ENCODE data around the gene VSTM1.

Gene VSTM1

GRCh38 chr19:54035215-54036178 is 28.2 kb downstream of the VSTM1 start:
- no peak overlapping the region for H3K27ac ChIP-seq (ENCODE audit: low read depth, low read length)
- H3K4me1 ChIP-seq (ENCODE audit: control insufficient read depth in 1 of 2, insufficient read depth in 2 of 2, low read length in 2 of 2): no peaks in the 10 kb centered on the region
- no peak overlapping the region for H3K9ac ChIP-seq (ENCODE audit: low read depth in 1 of 2, low read length in 2 of 2)
- H3K9me3 ChIP-seq (ENCODE audit: control insufficient read depth in 1 of 2, low read length in 2 of 2): no peaks in the 10 kb centered on the region
- no peaks in the 10 kb centered on the region for H3K27me3 ChIP-seq (ENCODE audit: control insufficient read depth in 1 of 2, insufficient read depth in 2 of 2, low read length in 2 of 2)
- H3K36me3 ChIP-seq (ENCODE audit: control insufficient read depth in 1 of 2, insufficient read depth in 2 of 2, low read length in 2 of 2): no peaks in the 10 kb centered on the region
- H3K4me3 ChIP-seq (ENCODE audit: low read depth in 1 of 2, low read length in 2 of 2): no peak overlapping the region

GRCh38 chr19:54030895-54031586 is 32.7 kb downstream of the VSTM1 start:
- H3K27me3 ChIP-seq (ENCODE audit: control insufficient read depth in 1 of 2, insufficient read depth in 2 of 2, low read length in 2 of 2): no peaks in the 10 kb centered on the region
- H3K4me3 ChIP-seq (ENCODE audit: low read depth in 1 of 2, low read length in 2 of 2): no peak overlapping the region
- no peaks in the 10 kb centered on the region for H3K4me1 ChIP-seq (ENCODE audit: control insufficient read depth in 1 of 2, insufficient read depth in 2 of 2, low read length in 2 of 2)
- H3K9me3 ChIP-seq (ENCODE audit: control insufficient read depth in 1 of 2, low read length in 2 of 2): no peaks in the 10 kb centered on the region
- H3K36me3 ChIP-seq (ENCODE audit: control insufficient read depth in 1 of 2, insufficient read depth in 2 of 2, low read length in 2 of 2): no peaks in the 10 kb centered on the region
- no peak overlapping the region for H3K27ac ChIP-seq (ENCODE audit: low read depth, low read length)
- H3K9ac ChIP-seq (ENCODE audit: low read depth in 1 of 2, low read length in 2 of 2): no peak overlapping the region

GRCh38 chr19:54029930-54030490 is 33.7 kb downstream of the VSTM1 start:
- H3K36me3 ChIP-seq (ENCODE audit: control insufficient read depth in 1 of 2, insufficient read depth in 2 of 2, low read length in 2 of 2): no peaks in the 10 kb centered on the region
- no peaks in the 10 kb centered on the region for H3K27me3 ChIP-seq (ENCODE audit: control insufficient read depth in 1 of 2, insufficient read depth in 2 of 2, low read length in 2 of 2)
- no peak overlapping the region for H3K9ac ChIP-seq (ENCODE audit: low read depth in 1 of 2, low read length in 2 of 2)
- no peak overlapping the region for H3K4me3 ChIP-seq (ENCODE audit: low read depth in 1 of 2, low read length in 2 of 2)
- H3K27ac ChIP-seq (ENCODE audit: low read depth, low read length): no peak overlapping the region
- no peaks in the 10 kb centered on the region for H3K9me3 ChIP-seq (ENCODE audit: control insufficient read depth in 1 of 2, low read length in 2 of 2)
- no peaks in the 10 kb centered on the region for H3K4me1 ChIP-seq (ENCODE audit: control insufficient read depth in 1 of 2, insufficient read depth in 2 of 2, low read length in 2 of 2)

- Histone ChIP-seq H3K4me1 (ENCODE audit: control insufficient read depth in 1 of 2, insufficient read depth in 2 of 2, low read length in 2 of 2) (no peaks in the 10 kb centered on the region), H3K27ac (ENCODE audit: low read depth, low read length) (no peak overlapping the region), H3K9ac (ENCODE audit: low read depth in 1 of 2, low read length in 2 of 2) (no peak overlapping the region), H3K36me3 (ENCODE audit: control insufficient read depth in 1 of 2, insufficient read depth in 2 of 2, low read length in 2 of 2) (no peaks in the 10 kb centered on the region), H3K9me3 (ENCODE audit: control insufficient read depth in 1 of 2, low read length in 2 of 2) (no peaks in the 10 kb centered on the region), H3K4me3 (ENCODE audit: low read depth in 1 of 2, low read length in 2 of 2) (no peak overlapping the region), H3K27me3 (ENCODE audit: control insufficient read depth in 1 of 2, insufficient read depth in 2 of 2, low read length in 2 of 2) (peaks cover 0 to 5% of the 10 kb centered on the region in 2 donors)
Measured at GRCh38 chr19:54029301-54029700, 34.4 kb downstream of the VSTM1 start.

GRCh38 chr19:54026656-54027055 is 37.0 kb downstream of the VSTM1 start:
- no peaks in the 10 kb centered on the region for H3K9me3 ChIP-seq (ENCODE audit: control insufficient read depth in 1 of 2, low read length in 2 of 2)
- peaks cover 0 to 5% of the 10 kb centered on the region in 2 donors for H3K27me3 ChIP-seq (ENCODE audit: control insufficient read depth in 1 of 2, insufficient read depth in 2 of 2, low read length in 2 of 2)
- H3K36me3 ChIP-seq (ENCODE audit: control insufficient read depth in 1 of 2, insufficient read depth in 2 of 2, low read length in 2 of 2): no peaks in the 10 kb centered on the region
- H3K9ac ChIP-seq (ENCODE audit: low read depth in 1 of 2, low read length in 2 of 2): no peak overlapping the region
- no peak overlapping the region for H3K27ac ChIP-seq (ENCODE audit: low read depth, low read length)
- no peak overlapping the region for H3K4me3 ChIP-seq (ENCODE audit: low read depth in 1 of 2, low read length in 2 of 2)
- H3K4me1 ChIP-seq (ENCODE audit: control insufficient read depth in 1 of 2, insufficient read depth in 2 of 2, low read length in 2 of 2): peaks cover 0 to 5% of the 10 kb centered on the region in 2 donors

- no peak overlapping the region for H3K4me3 ChIP-seq (ENCODE audit: low read depth in 1 of 2, low read length in 2 of 2)
- H3K27me3 ChIP-seq (ENCODE audit: control insufficient read depth in 1 of 2, insufficient read depth in 2 of 2, low read length in 2 of 2): peaks cover 0 to 5% of the 10 kb centered on the region in 2 donors
- no peak overlapping the region for H3K27ac ChIP-seq (ENCODE audit: low read depth, low read length)
- peaks cover 0 to 8% of the 10 kb centered on the region in 2 donors for H3K4me1 ChIP-seq (ENCODE audit: control insufficient read depth in 1 of 2, insufficient read depth in 2 of 2, low read length in 2 of 2)
- no peak overlapping the region for H3K9ac ChIP-seq (ENCODE audit: low read depth in 1 of 2, low read length in 2 of 2)
- no peaks in the 10 kb centered on the region for H3K9me3 ChIP-seq (ENCODE audit: control insufficient read depth in 1 of 2, low read length in 2 of 2)
- no peaks in the 10 kb centered on the region for H3K36me3 ChIP-seq (ENCODE audit: control insufficient read depth in 1 of 2, insufficient read depth in 2 of 2, low read length in 2 of 2)
Measured at GRCh38 chr19:54024660-54025059, 39.0 kb downstream of the VSTM1 start.

GRCh38 chr19:54023191-54023590 is 40.5 kb downstream of the VSTM1 start:
- Histone ChIP-seq H3K4me3 (ENCODE audit: low read depth in 1 of 2, low read length in 2 of 2) (no peak overlapping the region), H3K27me3 (ENCODE audit: control insufficient read depth in 1 of 2, insufficient read depth in 2 of 2, low read length in 2 of 2) (peaks cover 0 to 5% of the 10 kb centered on the region in 2 donors), H3K9me3 (ENCODE audit: control insufficient read depth in 1 of 2, low read length in 2 of 2) (no peaks in the 10 kb centered on the region), H3K4me1 (ENCODE audit: control insufficient read depth in 1 of 2, insufficient read depth in 2 of 2, low read length in 2 of 2) (peaks cover 0 to 8% of the 10 kb centered on the region in 2 donors), H3K36me3 (ENCODE audit: control insufficient read depth in 1 of 2, insufficient read depth in 2 of 2, low read length in 2 of 2) (no peaks in the 10 kb centered on the region), H3K27ac (ENCODE audit: low read depth, low read length) (no peak overlapping the region), H3K9ac (ENCODE audit: low read depth in 1 of 2, low read length in 2 of 2) (no peak overlapping the region)

GRCh38 chr19:54021932-54022331 is 41.8 kb downstream of the VSTM1 start:
- Histone ChIP-seq H3K4me1 (ENCODE audit: control insufficient read depth in 1 of 2, insufficient read depth in 2 of 2, low read length in 2 of 2) (peaks cover 0 to 8% of the 10 kb centered on the region in 2 donors), H3K4me3 (ENCODE audit: low read depth in 1 of 2, low read length in 2 of 2) (no peak overlapping the region), H3K27ac (ENCODE audit: low read depth, low read length) (no peak overlapping the region), H3K36me3 (ENCODE audit: control insufficient read depth in 1 of 2, insufficient read depth in 2 of 2, low read length in 2 of 2) (no peaks in the 10 kb centered on the region), H3K9ac (ENCODE audit: low read depth in 1 of 2, low read length in 2 of 2) (no peak overlapping the region), H3K27me3 (ENCODE audit: control insufficient read depth in 1 of 2, insufficient read depth in 2 of 2, low read length in 2 of 2) (peaks cover 0 to 5% of the 10 kb centered on the region in 2 donors), H3K9me3 (ENCODE audit: control insufficient read depth in 1 of 2, low read length in 2 of 2) (no peaks in the 10 kb centered on the region)

- H3K4me3 ChIP-seq (ENCODE audit: low read depth in 1 of 2, low read length in 2 of 2): no peak overlapping the region
- H3K9me3 ChIP-seq (ENCODE audit: control insufficient read depth in 1 of 2, low read length in 2 of 2): no peaks in the 10 kb centered on the region
- no peak overlapping the region for H3K9ac ChIP-seq (ENCODE audit: low read depth in 1 of 2, low read length in 2 of 2)
- H3K4me1 ChIP-seq (ENCODE audit: control insufficient read depth in 1 of 2, insufficient read depth in 2 of 2, low read length in 2 of 2): peaks cover 0 to 8% of the 10 kb centered on the region in 2 donors
- no peak overlapping the region for H3K27ac ChIP-seq (ENCODE audit: low read depth, low read length)
- peaks cover 0 to 5% of the 10 kb centered on the region in 2 donors for H3K27me3 ChIP-seq (ENCODE audit: control insufficient read depth in 1 of 2, insufficient read depth in 2 of 2, low read length in 2 of 2)
- no peaks in the 10 kb centered on the region for H3K36me3 ChIP-seq (ENCODE audit: control insufficient read depth in 1 of 2, insufficient read depth in 2 of 2, low read length in 2 of 2)
Measured at GRCh38 chr19:54021363-54021762, 42.3 kb downstream of the VSTM1 start.

GRCh38 chr19:54017261-54017660 is 46.4 kb downstream of the VSTM1 start:
- H3K36me3 ChIP-seq (ENCODE audit: control insufficient read depth in 1 of 2, insufficient read depth in 2 of 2, low read length in 2 of 2): no peaks in the 10 kb centered on the region
- H3K9ac ChIP-seq (ENCODE audit: low read depth in 1 of 2, low read length in 2 of 2): no peak overlapping the region
- H3K4me3 ChIP-seq (ENCODE audit: low read depth in 1 of 2, low read length in 2 of 2): no peak overlapping the region
- H3K27me3 ChIP-seq (ENCODE audit: control insufficient read depth in 1 of 2, insufficient read depth in 2 of 2, low read length in 2 of 2): no peaks in the 10 kb centered on the region
- peaks cover 0 to 3% of the 10 kb centered on the region in 2 donors for H3K4me1 ChIP-seq (ENCODE audit: control insufficient read depth in 1 of 2, insufficient read depth in 2 of 2, low read length in 2 of 2)
- H3K9me3 ChIP-seq (ENCODE audit: control insufficient read depth in 1 of 2, low read length in 2 of 2): no peaks in the 10 kb centered on the region
- no peak overlapping the region for H3K27ac ChIP-seq (ENCODE audit: low read depth, low read length)

Measured in duodenal mucosa (tissue), 2 donors.